Sigmoid colon (tissue), 7 donors: ENCODE data around the gene MMP28. TPM values are rescaled to one million over a fixed set of nuclear protein-coding genes. Genes with fewer than 3 reads are reported as not detected.

ENCODE experiments used
- DNase-seq: peaks from one replicate; pipeline ENCODE4 v3.0.0-alpha.2; 2019
- H3K27ac ChIP-seq, 4 donors: fragments of 200-600 bp; sonication (generic); one replicate each; pipeline ENCODE4 v1.5.1; 2016 to 2019; ENCODE audit warnings: mild to moderate bottlenecking in 1 of 4
- H3K27me3 ChIP-seq, 3 donors: fragments of 200-600 bp; sonication (generic); one replicate each; pipeline ENCODE4 v1.5.1; 2019; ENCODE audit warnings: mild to moderate bottlenecking in 1 of 3
- H3K36me3 ChIP-seq, 4 donors: fragments of 200-600 bp; sonication (generic); one replicate each; pipeline ENCODE4 v1.5.1; 2016 to 2019
- H3K4me1 ChIP-seq, 4 donors: fragments of 200-600 bp; sonication (generic); one replicate each; pipeline ENCODE4 v1.5.1; 2017 to 2019
- H3K4me3 ChIP-seq, 4 donors: fragments of 200-600 bp; sonication (generic); one replicate each; pipeline ENCODE4 v1.5.1; 2017 to 2019; ENCODE audit warnings: mild to moderate bottlenecking in 2 of 4, moderate library complexity in 1 of 4
- H3K9me3 ChIP-seq, 4 donors: fragments of 200-600 bp in 3 of 4; sonication (generic) in 3 of 4; one replicate each; pipeline versions ENCODE4 v1.5.1 to v1.6.1; 2013 to 2019
- EP300 ChIP-seq, 4 donors: sonication (generic); formaldehyde crosslinking; IDR thresholded peaks; one replicate each; pipeline ENCODE4 v1.6.1; 2017; ENCODE audit warnings: antibody characterized with exemption in 4 of 4
- POLR2A ChIP-seq, 2 donors: fragments of 450-650 bp; IDR thresholded peaks; one replicate each; pipeline ENCODE4 v1.6.1; 2016; ENCODE audit warnings: antibody characterized with exemption in 2 of 2, mild to moderate bottlenecking in 2 of 2, moderate library complexity in 2 of 2
- POLR2AphosphoS5 ChIP-seq, 4 donors: sonication (generic); formaldehyde crosslinking; IDR thresholded peaks; one replicate each; pipeline ENCODE4 v1.6.1; 2017; ENCODE audit warnings: antibody characterized with exemption in 4 of 4
- WGBS, 2 donors: extraction: QIAGEN DNeasy Blood & Tissue Kit; methylation state at CpG; one replicate each; pipeline ENCODE4 v1.1.7; 2013; 5-methylcytosine and 5-hydroxymethylcytosine counted together
- intact Hi-C: fragments of 100-400 bp; cut with DNase I; formaldehyde crosslinking; loops from one replicate; pipeline ENCODE4 v1.15.1; 2023
- polyA plus RNA-seq, 3 donors: library from polyadenylated mRNA; stranded (reverse); fragments of 200-250 nt; gene quantifications; one replicate each; pipeline ENCODE4 v1.2.3, GENCODE V29; 2013
- total RNA-seq, 4 donors: library from RNA; depleted of rRNA; stranded (reverse); fragments of >200 nt; gene quantifications; one replicate each; pipeline ENCODE4 v1.1.0, GENCODE V29; 2016
- TF ChIP-seq, protein P1 (sequence below), 4 experiments: fragments of 450-650 bp in 3 of 4; fragments of 200-600 bp in 1 of 4; IDR thresholded peaks; one replicate each; pipeline ENCODE4 v1.5.1; 2016 to 2019; ENCODE audit warnings: antibody characterized with exemption in 4 of 4, mild to moderate bottlenecking in 3 of 4, moderate library complexity in 2 of 4
- donor health status: healthy with polysubstance abuse.
- donor health status: Bipolar disorder and iron deficiency.
- donor health status: healthy.

Gene MMP28
- total and polyA plus RNA-seq, 7 donors = 15.8 to 60.8 (median 30.3) TPM

DNA sequence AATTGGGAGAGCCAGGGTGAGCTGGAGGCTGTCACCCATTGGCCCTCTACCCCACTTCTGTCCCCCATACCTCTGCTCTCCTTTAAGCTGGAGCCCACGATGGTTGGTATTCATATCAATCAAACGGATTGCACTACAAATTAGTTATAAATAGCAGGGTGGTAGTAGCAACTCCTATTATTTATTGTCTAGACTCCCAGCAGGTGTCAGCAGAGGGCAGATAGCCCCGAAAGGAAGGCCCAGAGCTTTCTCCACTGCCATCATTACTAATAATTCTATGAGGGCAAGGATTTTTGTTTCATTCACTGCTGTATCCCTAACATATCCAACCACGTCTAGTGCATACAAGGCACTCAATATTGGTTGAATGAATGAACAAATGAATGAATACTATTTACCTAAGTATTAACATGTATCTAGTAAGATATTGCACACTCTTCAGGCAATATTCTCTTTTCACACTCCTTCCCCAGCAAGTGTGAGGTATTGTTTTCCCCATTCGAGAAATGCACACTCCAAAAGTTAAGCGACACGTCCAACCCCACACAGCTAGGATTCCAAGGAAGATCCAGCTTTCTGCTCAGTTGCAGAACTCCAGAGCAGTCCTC, 28.4 kb downstream of the MMP28 start:
- H3K4me1 ChIP-seq = peaks cover 0 to 39% (median 24%) of the 10 kb centered on the region in 4 donors
- intact Hi-C loops = no loop called here
- H3K4me3 ChIP-seq = no peak overlapping the region
- H3K36me3 ChIP-seq = no peaks in the 10 kb centered on the region
- no peaks in the 10 kb centered on the region for H3K9me3 ChIP-seq
- WGBS, 2 donors = 50 to 59% methylated on average over 7 of the region's 7 CpGs
- DNase-seq = no peak
- TF ChIP-seq, protein P1, sequence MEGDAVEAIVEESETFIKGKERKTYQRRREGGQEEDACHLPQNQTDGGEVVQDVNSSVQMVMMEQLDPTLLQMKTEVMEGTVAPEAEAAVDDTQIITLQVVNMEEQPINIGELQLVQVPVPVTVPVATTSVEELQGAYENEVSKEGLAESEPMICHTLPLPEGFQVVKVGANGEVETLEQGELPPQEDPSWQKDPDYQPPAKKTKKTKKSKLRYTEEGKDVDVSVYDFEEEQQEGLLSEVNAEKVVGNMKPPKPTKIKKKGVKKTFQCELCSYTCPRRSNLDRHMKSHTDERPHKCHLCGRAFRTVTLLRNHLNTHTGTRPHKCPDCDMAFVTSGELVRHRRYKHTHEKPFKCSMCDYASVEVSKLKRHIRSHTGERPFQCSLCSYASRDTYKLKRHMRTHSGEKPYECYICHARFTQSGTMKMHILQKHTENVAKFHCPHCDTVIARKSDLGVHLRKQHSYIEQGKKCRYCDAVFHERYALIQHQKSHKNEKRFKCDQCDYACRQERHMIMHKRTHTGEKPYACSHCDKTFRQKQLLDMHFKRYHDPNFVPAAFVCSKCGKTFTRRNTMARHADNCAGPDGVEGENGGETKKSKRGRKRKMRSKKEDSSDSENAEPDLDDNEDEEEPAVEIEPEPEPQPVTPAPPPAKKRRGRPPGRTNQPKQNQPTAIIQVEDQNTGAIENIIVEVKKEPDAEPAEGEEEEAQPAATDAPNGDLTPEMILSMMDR (IDR thresholded peaks at IDR 0.05) = peak; percentile 34 to 62 (median 50)
- no peak for TF ChIP-seq POLR2AphosphoS5 (IDR thresholded peaks at IDR 0.05)
- H3K27ac ChIP-seq = no peak overlapping the region
- no peaks in the 10 kb centered on the region for H3K27me3 ChIP-seq

DNA sequence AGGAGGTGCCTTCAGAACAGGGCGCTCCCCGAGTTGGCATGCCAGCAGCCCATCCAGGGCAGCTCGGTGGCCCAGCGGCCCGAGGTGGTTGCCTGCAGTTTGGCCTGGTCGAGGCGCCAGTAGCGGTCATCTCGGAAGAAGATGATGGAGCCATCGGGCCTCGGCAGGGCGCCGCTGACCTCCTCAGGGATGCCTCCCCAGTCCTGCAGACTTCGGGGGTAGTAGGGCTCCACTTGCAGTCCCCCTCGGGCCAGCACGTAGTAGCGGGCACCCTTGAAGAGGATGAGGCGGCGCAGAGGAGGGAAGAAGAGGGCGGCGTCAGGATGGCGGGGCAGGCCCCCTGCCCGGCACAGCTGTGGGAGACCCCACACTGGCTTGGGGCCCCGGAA, 29.0 kb downstream of the MMP28 start:
- Histone ChIP-seq H3K27ac (no peak overlapping the region), H3K9me3 (no peaks in the 10 kb centered on the region), H3K4me3 (no peak overlapping the region), H3K4me1 (peaks cover 0 to 39% (median 24%) of the 10 kb centered on the region in 4 donors), H3K27me3 (no peaks in the 10 kb centered on the region), H3K36me3 (no peaks in the 10 kb centered on the region)
- TF ChIP-seq, protein P1 (IDR thresholded peaks at IDR 0.05) = no peak
- TF ChIP-seq POLR2A (IDR thresholded peaks at IDR 0.05) (no peak), EP300 (IDR thresholded peaks at IDR 0.05) (no peak), POLR2AphosphoS5 (IDR thresholded peaks at IDR 0.05) (no peak)
- WGBS, 2 donors = 94 to 95% methylated on average over 24 of the region's 24 CpGs
- intact Hi-C loops = no loop called here
- DNase-seq = no peak

DNA sequence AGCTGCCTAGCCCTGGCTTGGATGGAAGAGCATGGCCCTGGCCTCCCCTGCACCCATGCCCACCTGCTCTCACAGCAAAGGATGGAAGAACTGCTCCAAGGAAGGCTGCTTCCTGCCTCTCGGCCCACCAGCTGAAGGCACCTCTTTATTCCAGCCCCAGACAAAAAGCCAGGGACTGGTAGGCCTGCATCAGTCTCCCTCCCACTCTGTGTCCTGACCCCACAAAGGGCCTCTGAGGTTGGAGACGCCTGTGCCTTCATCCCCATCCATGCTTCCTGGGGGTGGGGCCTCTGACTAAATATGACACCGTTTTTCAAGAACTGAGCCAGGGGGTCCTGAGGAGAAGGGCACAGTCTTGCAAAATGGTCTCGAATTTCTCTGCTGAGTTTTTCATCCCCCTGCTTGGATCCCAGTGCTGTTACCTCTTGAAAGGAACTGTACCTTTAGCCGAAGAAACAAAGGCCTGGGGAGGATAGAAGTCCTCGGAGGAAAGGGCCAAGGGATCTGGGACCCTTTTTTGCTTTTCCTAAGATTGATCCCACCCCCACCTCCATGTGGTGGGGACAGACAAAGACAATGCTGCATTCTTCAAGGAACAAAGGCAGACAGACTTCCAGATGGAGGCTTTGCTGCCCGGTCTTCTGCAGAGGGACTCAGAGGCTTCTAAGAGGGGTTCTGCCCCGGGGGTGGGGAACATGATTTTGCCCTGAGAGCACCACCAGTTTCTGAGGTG, 29.5 kb downstream of the MMP28 start:
- Histone ChIP-seq H3K4me1 (peaks cover 0 to 39% (median 24%) of the 10 kb centered on the region in 4 donors), H3K36me3 (no peaks in the 10 kb centered on the region), H3K9me3 (no peaks in the 10 kb centered on the region), H3K27ac (peak overlapping the region in 1 of 4 donors; percentile 77), H3K27me3 (no peaks in the 10 kb centered on the region), H3K4me3 (no peak overlapping the region)
- no peak for DNase-seq
- no peak for TF ChIP-seq EP300 (IDR thresholded peaks at IDR 0.05)
- TF ChIP-seq, protein P1 (IDR thresholded peaks at IDR 0.05) = no peak
- no peak for TF ChIP-seq POLR2AphosphoS5 (IDR thresholded peaks at IDR 0.05)
- no peak for TF ChIP-seq POLR2A (IDR thresholded peaks at IDR 0.05)
- 82 to 86% methylated on average over 8 of the region's 8 CpGs for WGBS, 2 donors
- intact Hi-C loops = no loop called here

DNA sequence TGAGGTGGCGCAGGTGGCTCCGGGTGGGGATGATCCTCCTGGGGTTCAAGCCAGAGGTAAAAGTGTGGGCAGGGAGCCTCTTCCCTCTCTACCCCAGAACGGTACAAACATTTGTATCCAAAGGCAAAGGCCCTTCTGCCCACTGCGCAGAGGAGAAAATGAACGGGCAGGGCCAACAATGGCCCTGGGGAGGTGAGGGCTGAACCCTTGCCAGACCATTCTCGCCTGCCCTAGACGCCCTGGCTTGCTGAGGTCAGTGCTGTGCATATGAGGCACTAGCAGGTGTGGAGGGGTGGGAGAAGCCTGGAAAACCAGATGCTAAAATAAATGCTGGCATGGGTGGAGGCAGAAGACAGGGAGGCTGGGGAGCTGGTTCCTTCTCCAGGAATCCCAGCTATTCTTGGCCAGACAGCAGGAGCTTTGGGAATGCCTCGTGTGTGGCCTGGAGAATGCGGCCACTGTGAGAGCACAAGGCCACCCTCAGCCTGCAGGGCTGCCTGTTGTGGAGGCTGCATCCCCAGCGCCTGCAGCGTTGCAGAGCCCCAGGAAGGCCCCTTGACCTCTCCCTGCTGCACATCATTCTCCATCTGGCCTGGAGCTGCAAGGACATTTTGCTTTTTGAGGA, 30.2 kb downstream of the MMP28 start:
- TF ChIP-seq POLR2A (IDR thresholded peaks at IDR 0.05) (no peak), EP300 (IDR thresholded peaks at IDR 0.05) (no peak), POLR2AphosphoS5 (IDR thresholded peaks at IDR 0.05) (no peak)
- TF ChIP-seq, protein P1 (IDR thresholded peaks at IDR 0.05) = no peak
- no peaks in the 10 kb centered on the region for H3K9me3 ChIP-seq
- H3K36me3 ChIP-seq = no peaks in the 10 kb centered on the region
- no peaks in the 10 kb centered on the region for H3K27me3 ChIP-seq
- peaks cover 0 to 39% (median 24%) of the 10 kb centered on the region in 4 donors for H3K4me1 ChIP-seq
- H3K4me3 ChIP-seq = no peak overlapping the region
- H3K27ac ChIP-seq = peak overlapping the region in 2 of 4 donors; percentile 68 to 77
- DNase-seq = no peak
- WGBS, 2 donors = 62 to 78% methylated on average over 11 of the region's 11 CpGs
- intact Hi-C loops = no loop called here
